Hematopoietic multipotent progenitor cell treated with erythropoietin and hydrocortisone succinate and interleukin-3 and kit ligand, for 6 days (in vitro differentiated cells): ENCODE data around the gene LLGL2.
A peak's percentile ranks its signal among the peaks of the same experiment; 100 is the strongest.
"Not testable (repeated sequence)": the region's sequence is repeated elsewhere in the genome, so short reads cannot be mapped to it uniquely, and the experiment has no call there.

ENCODE experiments used
- DNase-seq: peaks from one replicate; pipeline ENCODE4 v3.0.0-alpha.2; 2015

LLGL2 gene

DNA sequence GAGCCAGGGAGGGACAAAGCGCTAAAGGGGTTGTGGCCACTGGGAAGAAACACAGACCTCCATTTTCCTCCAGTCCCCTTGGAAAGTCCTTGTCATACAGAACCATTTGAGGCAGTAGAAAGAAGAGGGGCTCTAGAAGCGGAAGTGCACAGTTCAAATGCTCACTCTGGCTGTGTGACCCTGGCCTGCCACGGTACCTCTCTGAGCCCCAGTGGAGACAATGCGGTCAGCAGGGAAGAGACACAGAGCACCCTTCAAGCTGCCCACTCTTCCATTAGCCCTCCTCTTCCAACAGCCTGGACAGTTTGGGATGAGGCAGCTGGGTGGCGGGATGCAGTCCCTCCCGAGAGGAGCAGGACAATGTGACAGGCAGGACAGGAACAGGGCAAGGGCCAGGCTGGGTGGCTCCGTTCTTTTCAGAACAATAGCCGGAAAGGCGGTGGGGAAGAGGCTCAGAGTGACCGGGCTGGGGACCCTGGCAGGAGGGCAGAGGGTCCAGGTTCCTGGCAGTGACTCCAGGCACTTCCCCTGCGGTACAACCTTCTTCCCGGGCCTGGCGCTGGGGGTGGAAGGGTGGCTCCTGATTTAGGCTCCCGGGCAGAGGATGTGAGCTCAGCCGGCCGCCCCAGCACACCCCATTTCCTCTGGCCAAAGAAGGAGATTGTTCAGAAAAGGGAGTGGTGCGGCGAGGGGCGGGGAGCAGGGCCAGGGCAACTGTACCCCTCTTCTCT, 15.8 kb upstream of the LLGL2 start:
- no peak for DNase-seq

- DNase-seq: no peak
Observed at GRCh38 chr17:75511270-75511609, 14.3 kb upstream of the LLGL2 start.

DNA sequence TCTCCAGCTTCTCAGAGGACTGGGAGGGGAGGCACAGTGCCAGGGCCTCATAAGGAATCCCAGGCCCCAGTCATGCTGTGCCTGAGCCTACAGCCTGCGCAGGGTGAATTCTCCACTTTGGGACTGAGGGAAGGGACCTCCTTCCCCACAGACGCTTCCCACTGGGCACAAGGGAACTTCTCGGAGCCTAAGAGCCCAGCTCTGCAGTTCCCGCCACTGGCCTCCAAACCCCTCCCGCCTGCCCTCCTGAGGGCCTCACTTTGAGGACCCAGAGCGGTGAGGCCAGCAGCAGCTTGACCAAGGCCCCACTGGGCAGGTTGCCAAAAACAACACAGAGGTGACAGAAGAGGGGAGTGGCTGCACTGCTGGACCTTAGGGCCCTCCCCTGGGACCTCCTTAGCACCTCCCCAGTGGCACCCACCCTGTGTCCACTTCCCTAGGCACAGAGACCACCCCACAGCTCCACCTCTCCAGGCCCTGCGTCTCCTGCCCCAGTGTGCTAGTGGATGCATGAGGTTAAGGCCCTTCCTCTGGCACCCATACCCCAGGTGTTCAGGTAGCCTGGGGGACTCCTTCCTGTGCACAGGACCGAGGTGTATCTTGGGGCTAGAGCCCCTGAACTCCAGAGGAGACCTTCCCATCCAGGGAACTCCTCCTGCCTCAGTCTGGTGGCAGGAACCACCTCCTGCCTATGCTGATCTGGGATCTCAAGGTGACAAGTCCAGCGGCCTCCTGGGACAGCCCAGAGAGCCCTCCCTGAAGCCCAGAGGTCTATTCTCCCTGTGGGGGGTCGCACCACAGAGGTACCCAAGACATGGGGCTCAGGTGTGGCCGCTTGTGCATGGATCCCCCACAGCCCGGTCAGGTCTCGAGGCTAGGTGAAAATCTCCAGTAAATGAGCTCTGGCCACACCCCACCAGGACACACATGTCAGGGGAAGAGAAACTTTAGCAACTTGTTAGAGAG, 13.6 kb upstream of the LLGL2 start:
- no peak for DNase-seq

- no peak for DNase-seq
Observed at GRCh38 chr17:75512926-75513640, 12.4 kb upstream of the LLGL2 start.

- no peak for DNase-seq
Observed at GRCh38 chr17:75513641-75514000, 11.9 kb upstream of the LLGL2 start.

DNA sequence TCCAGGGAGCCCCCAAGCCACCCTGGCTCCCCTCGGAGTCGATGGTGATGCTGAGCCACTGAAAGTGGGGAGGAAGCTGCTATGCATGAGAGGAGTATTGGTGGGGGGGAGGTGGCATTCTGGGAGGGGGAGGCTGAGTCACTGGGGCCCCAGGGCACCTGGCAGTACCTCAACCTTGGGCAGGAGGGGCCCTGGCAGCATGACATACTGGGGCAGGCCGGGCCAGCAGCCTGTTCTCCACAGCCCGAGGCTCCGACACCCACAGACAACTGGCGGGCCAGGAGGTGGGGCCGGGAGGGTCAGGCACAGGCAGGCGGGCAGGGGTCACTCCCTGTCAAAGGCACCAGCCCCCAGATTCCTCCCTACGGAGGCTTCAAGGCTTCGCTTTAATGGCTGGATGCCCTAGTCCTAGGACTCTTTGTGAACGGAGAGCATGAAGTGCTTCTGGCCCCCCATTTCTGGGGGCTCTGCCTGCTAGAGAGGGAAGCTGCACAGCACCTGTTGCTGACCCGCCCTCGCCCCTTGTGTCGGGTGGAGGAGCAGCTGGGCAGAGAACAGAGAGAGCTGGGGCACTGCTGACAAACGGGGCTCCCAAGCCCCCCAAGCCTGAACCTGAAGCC, 11.1 kb upstream of the LLGL2 start:
- DNase-seq: no peak

- DNase-seq: no peak
Observed at GRCh38 chr17:75514919-75515495, 10.5 kb upstream of the LLGL2 start.

DNA sequence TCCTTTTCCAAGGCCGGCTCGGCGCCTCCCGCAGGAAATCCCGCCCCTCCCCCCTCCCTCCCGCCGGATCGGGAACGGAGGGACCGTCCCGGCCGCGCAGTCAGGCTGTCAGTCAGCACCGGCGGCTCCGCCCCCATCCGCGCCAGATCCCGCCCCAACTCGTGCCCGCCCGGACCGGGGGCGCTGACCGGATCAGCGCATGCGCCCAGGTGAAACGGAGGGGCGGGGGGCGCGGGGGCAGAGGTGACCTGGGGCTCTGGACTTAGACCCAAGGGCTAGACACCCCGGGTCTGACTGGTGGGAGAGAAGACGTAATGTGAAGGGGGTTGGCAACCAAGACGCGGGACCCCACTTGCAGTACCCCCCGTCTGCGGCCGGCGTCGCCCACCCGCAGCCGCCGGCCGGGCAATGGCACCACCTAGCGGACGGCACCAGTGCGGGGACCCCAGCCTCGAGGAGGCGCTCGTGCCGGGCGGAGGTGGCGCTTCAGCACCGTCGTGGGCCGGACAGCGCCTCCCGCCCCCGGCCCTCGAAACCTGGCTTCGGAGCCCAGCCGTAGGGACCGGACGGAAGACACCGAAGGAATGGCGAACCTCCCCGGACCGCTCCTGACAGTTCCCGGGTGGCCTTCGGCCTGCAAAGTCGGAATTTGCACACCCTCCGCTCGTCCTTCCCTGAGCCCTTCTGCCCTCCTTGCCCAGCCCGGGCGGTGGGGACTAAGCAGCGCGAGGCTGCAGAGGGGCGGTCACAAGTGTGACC, 9.8 kb upstream of the LLGL2 start, which contains the start of gene CASKIN2:
Gene CASKIN2, minus strand, starts transcription at position 42 of the 759 bp plus-strand sequence. CDS start 1,733 bp downstream, outside the sequence.
- DNase-seq: peak; percentile 84

- DNase-seq: peak; percentile 94
Observed at GRCh38 chr17:75516255-75516618, 9.3 kb upstream of the LLGL2 start, which contains the start of gene TSEN54. Gene TSEN54, plus strand, starts transcription at chr17:75516528. Its CDS starts 33 bp downstream, at chr17:75516561.

DNA sequence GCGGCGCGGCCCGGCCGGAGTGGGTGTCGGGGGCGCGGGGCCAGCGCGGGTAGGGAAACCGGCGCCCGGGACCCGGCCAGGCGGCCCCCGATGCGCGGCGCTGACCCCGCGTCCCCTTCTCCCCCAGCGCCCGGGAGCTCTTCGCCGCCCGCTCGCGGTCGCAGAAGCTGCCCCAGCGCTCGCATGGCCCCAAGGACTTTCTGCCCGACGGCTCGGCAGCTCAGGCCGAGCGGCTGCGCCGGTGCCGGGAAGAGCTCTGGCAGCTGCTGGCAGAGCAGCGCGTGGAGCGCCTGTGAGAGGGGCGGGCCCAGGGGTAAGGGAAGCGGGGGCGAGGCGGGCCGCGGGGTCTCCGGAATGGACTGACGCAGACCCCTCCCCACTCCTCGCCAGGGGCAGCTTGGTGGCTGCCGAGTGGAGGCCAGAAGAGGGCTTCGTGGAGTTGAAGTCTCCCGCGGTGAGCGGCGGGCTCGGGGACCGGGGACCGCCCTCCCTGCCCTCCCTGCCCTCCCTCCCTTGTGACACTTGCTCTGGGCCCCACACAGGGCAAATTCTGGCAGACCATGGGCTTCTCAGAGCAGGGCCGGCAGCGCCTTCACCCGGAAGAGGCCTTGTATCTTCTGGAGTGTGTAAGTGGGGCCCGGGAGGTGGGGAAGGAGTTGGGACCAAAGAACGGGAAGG, 8.7 kb upstream of the LLGL2 start:
- peak; percentile 50 for DNase-seq

GRCh38 chr17:75517297-75517865, 8.1 kb upstream of the LLGL2 start:
- DNase-seq: no peak

- DNase-seq: peak; percentile 93
Observed at GRCh38 chr17:75518201-75518600, 7.3 kb upstream of the LLGL2 start.

DNA sequence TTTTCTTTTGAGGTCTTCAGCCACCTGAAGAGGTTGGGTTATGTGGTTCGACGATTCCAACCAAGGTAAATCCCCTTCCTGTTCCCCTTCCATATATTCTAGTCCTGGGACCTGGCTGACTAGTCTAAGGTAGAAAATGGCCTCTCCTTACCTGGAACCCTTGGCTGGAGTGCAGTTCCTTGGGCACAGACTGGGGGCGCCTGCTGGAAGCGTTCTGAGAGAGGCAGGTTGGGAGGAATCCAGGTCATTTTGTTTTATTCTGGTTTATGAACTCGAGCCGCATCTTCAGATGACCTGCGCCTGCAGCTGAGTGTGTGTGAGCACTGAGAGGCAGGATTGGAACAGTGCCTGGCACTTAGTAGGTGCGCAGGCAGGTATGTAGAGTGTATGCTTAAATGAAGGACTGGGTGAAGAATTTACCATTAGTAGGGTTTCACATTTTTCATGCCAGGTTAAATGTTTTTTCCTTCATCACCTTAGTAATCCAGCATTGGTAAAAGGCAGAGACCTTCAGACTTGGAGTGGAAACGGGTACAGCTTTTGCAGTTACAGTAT, 6.4 kb upstream of the LLGL2 start:
- no peak for DNase-seq

DNA sequence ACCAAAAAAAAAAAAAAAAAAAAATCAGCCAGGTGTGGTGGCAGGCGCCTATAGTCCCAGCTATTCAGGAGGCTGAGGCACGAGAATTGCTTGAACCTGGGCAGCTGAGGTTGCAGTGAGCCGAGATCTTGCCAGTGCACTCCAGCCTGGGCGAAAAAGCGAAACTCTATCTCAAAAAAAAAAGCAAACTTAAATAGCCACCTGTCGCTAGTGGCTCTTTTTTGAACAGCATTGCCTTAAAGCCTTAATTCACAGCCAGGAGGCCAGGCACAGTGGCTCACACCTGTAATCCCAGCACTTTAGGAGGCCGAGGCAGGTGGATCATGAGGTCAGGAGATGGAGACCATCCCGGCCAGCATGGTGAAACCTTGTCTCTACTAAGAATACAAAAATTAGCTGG, 5.1 kb upstream of the LLGL2 start:
- not testable (repeated sequence) for DNase-seq

DNA sequence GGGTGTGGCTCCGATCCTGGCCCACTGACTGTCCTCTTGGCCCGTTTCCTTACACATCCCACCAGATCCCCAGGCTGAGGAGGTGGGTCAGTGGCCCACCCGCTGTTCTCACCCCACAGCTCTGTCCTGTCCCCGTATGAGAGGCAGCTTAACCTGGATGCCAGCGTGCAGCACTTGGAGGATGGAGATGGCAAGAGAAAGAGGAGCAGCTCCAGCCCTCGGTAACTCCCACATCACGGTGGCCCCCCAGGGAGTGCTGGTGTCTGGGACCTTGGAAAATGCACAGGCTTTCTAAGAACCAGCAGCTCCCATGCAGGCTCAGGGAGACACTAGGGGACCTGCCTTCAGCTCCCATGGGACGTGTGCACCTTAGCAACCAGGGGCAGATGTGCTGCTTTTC, 4.2 kb upstream of the LLGL2 start:
- DNase-seq: no peak

DNA sequence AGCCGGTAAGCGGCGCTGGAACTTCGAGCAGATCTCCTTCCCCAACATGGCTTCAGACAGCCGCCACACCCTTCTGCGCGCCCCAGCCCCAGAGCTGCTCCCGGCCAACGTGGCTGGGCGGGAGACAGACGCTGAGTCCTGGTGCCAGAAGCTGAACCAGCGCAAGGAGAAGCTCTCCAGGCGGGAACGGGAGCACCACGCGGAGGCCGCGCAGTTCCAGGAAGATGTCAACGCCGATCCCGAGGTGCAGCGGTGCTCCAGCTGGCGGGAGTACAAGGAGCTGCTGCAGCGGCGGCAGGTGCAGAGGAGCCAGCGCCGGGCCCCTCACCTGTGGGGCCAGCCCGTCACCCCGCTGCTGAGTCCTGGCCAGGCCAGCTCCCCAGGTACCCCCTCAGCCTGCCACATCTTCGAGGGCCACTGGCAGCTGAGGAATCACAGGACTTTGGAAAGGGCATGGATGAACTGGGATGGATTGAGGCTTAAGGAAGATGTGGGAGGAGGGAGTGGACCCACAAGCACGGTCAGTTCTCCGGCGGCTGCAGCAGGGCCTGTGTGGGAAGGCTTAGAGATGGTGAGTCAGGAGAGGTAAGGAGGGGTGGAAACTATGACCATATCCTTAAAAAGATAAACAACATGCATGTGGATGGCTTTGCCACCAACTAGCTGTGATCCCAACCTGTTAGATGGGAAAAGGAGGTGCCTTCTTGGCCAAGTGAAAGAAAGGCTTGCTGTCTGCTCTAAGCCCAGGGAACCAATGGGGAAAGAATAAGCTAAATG, 3.4 kb upstream of the LLGL2 start:
- no peak for DNase-seq

GRCh38 chr17:75523647-75524046, 1.9 kb upstream of the LLGL2 start:
- DNase-seq: no peak

DNA sequence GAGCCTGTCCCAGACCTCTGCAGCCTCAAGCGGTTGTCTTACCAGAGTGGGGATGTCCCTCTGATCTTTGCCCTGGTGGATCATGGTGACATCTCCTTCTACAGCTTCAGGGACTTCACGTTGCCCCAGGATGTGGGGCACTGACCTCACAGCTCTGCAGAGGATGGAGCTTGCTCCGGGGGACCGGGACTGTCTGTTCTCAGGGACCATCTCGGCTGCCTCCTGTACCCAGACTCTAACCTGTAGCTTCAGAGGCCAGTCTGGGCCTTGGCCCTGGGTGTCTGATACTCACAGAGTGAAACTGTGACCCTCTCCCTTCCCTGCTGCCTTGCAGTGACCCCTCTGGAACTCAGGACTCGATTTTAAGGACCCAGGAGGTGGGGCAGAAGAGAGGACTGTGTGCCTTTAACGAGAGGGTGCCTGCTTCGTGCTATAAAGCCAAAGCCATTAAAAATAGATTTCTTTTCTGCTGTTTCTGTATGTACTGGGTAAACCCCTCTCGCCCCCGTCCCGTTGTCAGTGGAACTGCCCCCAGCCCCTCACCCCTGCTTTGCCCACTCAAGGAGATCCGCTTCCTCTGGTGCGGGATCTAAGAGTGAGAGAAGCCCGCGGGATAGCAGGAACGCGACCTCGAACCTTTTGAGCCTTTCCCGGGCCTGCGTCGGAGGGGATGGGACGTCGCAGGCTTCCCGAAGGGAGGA, 1.1 kb upstream of the LLGL2 start:
- DNase-seq: no peak
